Measurements from ENCODE around the gene GJB2. TPM values are rescaled to one million over a fixed set of nuclear protein-coding genes. Genes with fewer than 3 reads are reported as not detected.

The GJB2 gene
- total RNA-seq, 1 experiment from 2014 or later: 0.75 TPM

- Histone ChIP-seq H3K9me3 (no peaks in the 10 kb centered on the region), H3K27me3 (replicated peaks; ENCODE audit: control insufficient read depth, insufficient read depth, low read length) (no peaks in the 10 kb centered on the region), H3K4me3 (ENCODE audit: low read depth, low read length) (no peak overlapping the region), H3K4me1 (peaks cover 11% of the 10 kb centered on the region), H3K36me3 (ENCODE audit: control insufficient read depth, insufficient read depth, low read length) (no peaks in the 10 kb centered on the region)
- no peak overlapping the region for H3K4me3 Mint-ChIP-seq (ENCODE audit: unreplicated experiment)
- no peak overlapping the region for H3K27ac Mint-ChIP-seq (ENCODE audit: unreplicated experiment)
- ChIA-PET CTCF (no interaction called here), POLR2A (no interaction called here)
- intact Hi-C loops (cut with micrococcal nuclease; ENCODE audit: unreplicated experiment): no loop called here
- DNase-seq: no peak
- H3K36me3 Mint-ChIP-seq (ENCODE audit: insufficient read depth, unreplicated experiment): no peaks in the 10 kb centered on the region
- no TSS peak for BruUV-seq (replicated peaks)
- no peaks in the 10 kb centered on the region for H3K9me3 Mint-ChIP-seq (ENCODE audit: unreplicated experiment)
- peaks cover 15% of the 10 kb centered on the region for H3K4me1 Mint-ChIP-seq (ENCODE audit: low read depth, unreplicated experiment)
- H3K27me3 Mint-ChIP-seq (ENCODE audit: insufficient read depth, unreplicated experiment): no peaks in the 10 kb centered on the region
- TF ChIP-seq, protein P1, sequence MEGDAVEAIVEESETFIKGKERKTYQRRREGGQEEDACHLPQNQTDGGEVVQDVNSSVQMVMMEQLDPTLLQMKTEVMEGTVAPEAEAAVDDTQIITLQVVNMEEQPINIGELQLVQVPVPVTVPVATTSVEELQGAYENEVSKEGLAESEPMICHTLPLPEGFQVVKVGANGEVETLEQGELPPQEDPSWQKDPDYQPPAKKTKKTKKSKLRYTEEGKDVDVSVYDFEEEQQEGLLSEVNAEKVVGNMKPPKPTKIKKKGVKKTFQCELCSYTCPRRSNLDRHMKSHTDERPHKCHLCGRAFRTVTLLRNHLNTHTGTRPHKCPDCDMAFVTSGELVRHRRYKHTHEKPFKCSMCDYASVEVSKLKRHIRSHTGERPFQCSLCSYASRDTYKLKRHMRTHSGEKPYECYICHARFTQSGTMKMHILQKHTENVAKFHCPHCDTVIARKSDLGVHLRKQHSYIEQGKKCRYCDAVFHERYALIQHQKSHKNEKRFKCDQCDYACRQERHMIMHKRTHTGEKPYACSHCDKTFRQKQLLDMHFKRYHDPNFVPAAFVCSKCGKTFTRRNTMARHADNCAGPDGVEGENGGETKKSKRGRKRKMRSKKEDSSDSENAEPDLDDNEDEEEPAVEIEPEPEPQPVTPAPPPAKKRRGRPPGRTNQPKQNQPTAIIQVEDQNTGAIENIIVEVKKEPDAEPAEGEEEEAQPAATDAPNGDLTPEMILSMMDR (IDR thresholded peaks at IDR 0.05; ENCODE audit: insufficient read depth in 1 of 2, low read depth in 1 of 2, low read length in 1 of 2, severe bottlenecking in 1 of 2, unreplicated experiment in 1 of 2): no peak
These were observed 21.8 kb downstream of the GJB2 start for GRCh38 chr13:20170921-20171320.

- Mint-ChIP-seq H3K4me1 (ENCODE audit: low read depth, unreplicated experiment) (no peaks in the 10 kb centered on the region), H3K27ac (ENCODE audit: unreplicated experiment) (no peak overlapping the region), H3K36me3 (ENCODE audit: insufficient read depth, unreplicated experiment) (no peaks in the 10 kb centered on the region), H3K27me3 (ENCODE audit: insufficient read depth, unreplicated experiment) (no peaks in the 10 kb centered on the region), H3K4me3 (ENCODE audit: unreplicated experiment) (no peak overlapping the region), H3K9me3 (ENCODE audit: unreplicated experiment) (no peaks in the 10 kb centered on the region)
- no peak overlapping the region for H3K4me3 ChIP-seq (ENCODE audit: low read depth, low read length)
- H3K4me1 ChIP-seq: peaks cover 7% of the 10 kb centered on the region
- ChIA-PET POLR2A (no interaction called here), CTCF (interaction anchor here (1.2 kb wide), 1 partner anchor 40 kb away, joined by 3 read pairs; no protein-coding TSS in a partner anchor)
- no peak for DNase-seq
- no peaks in the 10 kb centered on the region for H3K9me3 ChIP-seq
- intact Hi-C loops (cut with micrococcal nuclease; ENCODE audit: unreplicated experiment): no loop called here
- TF ChIP-seq, protein P1 (IDR thresholded peaks at IDR 0.05; ENCODE audit: insufficient read depth in 1 of 2, low read depth in 1 of 2, low read length in 1 of 2, severe bottlenecking in 1 of 2, unreplicated experiment in 1 of 2): no peak
- H3K27me3 ChIP-seq (replicated peaks; ENCODE audit: control insufficient read depth, insufficient read depth, low read length): no peaks in the 10 kb centered on the region
- BruUV-seq (replicated peaks): no TSS peak
- H3K36me3 ChIP-seq (ENCODE audit: control insufficient read depth, insufficient read depth, low read length): no peaks in the 10 kb centered on the region
These were observed 24.3 kb downstream of the GJB2 start for GRCh38 chr13:20168396-20168795.

DNA sequence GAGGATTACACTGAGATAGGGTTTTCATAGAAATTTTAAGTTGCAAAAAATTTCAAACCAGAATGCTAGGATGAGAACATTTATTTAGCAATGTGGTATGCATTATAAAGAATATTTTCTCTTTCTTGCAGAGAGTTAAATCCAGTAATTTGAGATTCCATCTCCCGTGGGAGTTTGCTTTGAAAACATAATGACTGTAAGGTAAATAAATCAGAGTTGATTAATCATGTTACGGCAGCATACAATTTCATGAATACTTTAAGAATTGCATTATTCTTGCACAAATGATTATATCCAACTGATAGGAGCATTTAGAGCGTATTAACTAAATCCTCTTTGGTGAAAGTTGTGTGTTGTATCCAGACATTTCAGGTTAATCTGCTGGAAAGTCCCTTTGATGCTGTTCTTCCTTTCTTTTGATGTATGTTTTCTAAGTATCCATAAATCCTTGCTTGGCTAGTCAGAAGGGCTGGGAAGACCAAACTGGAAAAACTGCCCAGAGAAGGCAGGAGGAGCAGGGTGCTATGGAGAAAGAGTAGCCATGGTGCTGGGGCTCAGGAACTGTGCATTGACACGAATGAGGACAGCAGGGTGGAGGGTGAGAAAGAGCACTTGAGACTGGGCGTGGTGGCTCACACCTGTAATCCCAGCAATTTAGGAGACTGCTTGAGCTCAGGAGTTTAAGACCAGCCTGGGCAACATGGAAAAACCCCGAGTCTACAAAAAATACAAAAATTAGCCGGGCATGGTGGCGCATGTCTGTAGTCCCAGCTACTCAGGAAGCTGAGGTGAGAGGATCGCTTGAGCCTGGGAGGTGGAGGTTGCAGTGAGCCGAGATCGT lies 27.1 kb downstream of the GJB2 start:
- no peaks in the 10 kb centered on the region for H3K36me3 Mint-ChIP-seq (ENCODE audit: insufficient read depth, unreplicated experiment)
- peak in 1 of 2 experiments; percentile 26 for DNase-seq
- no peaks in the 10 kb centered on the region for H3K9me3 Mint-ChIP-seq (ENCODE audit: unreplicated experiment)
- peaks cover 1% of the 10 kb centered on the region; the same call in 1 of the 2 replicates for H3K27me3 ChIP-seq (replicated peaks; ENCODE audit: control insufficient read depth, insufficient read depth, low read length)
- H3K4me1 ChIP-seq: peaks cover 11% of the 10 kb centered on the region
- ChIA-PET CTCF (no interaction called here), POLR2A (interaction anchor here (0.6 kb wide), 1 partner anchor 73 kb away, joined by 3 read pairs; no protein-coding TSS in a partner anchor)
- BruUV-seq (replicated peaks): no TSS peak
- no peaks in the 10 kb centered on the region for H3K4me1 Mint-ChIP-seq (ENCODE audit: low read depth, unreplicated experiment)
- H3K4me3 ChIP-seq (ENCODE audit: low read depth, low read length): no peak overlapping the region
- intact Hi-C loops (cut with micrococcal nuclease; ENCODE audit: unreplicated experiment): no loop called here
- TF ChIP-seq, protein P1 (IDR thresholded peaks at IDR 0.05; ENCODE audit: insufficient read depth in 1 of 2, low read depth in 1 of 2, low read length in 1 of 2, severe bottlenecking in 1 of 2, unreplicated experiment in 1 of 2): no peak
- no peaks in the 10 kb centered on the region for H3K27me3 Mint-ChIP-seq (ENCODE audit: insufficient read depth, unreplicated experiment)
- no peaks in the 10 kb centered on the region for H3K9me3 ChIP-seq
- no peak overlapping the region for H3K4me3 Mint-ChIP-seq (ENCODE audit: unreplicated experiment)
- H3K27ac Mint-ChIP-seq (ENCODE audit: unreplicated experiment): no peak overlapping the region
- H3K36me3 ChIP-seq (ENCODE audit: control insufficient read depth, insufficient read depth, low read length): no peaks in the 10 kb centered on the region
